HG02973 (cell line): ENCODE data around the gene NDST3.
"Not testable (repeated sequence)": the region's sequence is repeated elsewhere in the genome, so short reads cannot be mapped to it uniquely, and the experiment has no call there.

Experiments
- ATAC-seq: cut with Tn5 transposase; IDR thresholded peaks from one replicate; pipeline ENCODE4 v1.9.1; 2021; ENCODE audit warnings: moderate library complexity; ENCODE audit not compliant: unreplicated experiment

Gene NDST3

DNA sequence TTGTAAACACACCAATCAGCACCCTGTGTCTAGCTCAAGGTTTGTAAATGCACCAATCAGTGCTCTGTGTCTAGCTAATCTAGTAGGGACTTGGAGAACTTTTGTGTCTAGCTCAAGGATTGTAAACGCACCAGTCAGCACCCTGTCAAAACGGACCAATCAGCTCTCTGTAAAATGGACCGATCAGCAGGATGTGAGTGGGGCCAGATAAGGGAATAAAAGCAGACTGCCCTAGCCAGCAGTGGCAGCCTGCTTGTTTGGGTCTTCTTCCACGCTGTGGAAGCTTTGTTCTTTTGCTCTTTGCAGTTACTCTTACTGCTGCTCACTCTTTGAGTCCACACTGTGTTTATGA, 231.8 kb downstream of the NDST3 start:
- ATAC-seq = not testable (repeated sequence)

DNA sequence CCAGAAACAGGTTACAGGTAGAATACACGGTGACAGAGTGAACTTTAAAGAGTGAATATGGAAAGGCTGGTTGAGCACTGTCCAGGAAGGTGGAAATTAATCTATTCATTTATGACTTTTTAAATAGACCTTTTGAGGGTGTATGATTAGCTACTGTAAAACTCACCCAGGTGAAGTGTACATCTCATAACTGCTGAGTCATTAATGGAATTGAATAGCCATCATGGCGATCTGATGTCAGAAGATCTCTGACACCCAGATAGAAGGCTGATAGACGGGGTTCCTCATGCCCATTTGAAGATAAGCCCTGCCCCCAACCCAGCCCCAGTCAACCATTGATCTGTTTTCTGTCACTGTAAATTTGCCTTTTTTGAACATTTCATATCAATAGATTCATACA, 234.5 kb downstream of the NDST3 start:
- no peak for ATAC-seq

GRCh38 chr4:118270492-118270891, 236.2 kb downstream of the NDST3 start:
- ATAC-seq = peak; percentile 47

DNA sequence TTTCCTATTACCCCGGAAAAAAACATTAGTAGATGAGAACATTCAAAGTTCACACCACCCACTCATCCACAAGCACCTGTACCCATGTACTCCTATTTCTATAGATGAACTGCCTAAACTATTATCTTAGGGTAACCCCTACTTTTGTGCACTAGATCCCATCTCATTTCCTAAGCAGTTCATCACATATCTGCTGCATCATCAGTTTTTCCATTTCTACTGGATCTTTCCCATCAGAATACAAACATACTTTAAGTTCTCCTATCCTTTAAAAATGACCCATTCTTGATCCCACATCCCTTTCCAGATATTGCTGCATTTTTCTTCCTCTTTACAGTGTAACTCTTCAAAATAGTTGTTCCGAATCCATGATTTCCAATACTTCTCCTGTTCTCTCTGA, 237.5 kb downstream of the NDST3 start:
- ATAC-seq = no peak

- no peak for ATAC-seq
Observed at GRCh38 chr4:118273642-118274041, 239.4 kb downstream of the NDST3 start.

DNA sequence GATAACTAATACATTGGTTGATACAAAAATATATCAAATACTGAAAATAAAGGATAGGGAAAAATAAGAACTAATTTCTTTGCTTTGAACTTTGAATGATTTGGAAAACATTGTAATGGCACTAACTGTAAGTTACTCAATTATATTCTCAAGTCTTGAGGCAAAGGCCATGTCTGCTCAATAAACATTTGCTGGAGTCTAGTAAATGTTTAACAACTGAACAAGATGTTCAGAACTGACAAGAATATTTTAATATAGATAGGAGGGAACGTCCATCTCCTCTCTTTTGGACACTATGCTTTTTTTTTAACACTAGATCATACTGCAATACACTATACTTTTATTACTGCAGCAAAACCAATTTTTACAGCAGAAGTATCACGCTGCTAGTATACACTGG, 242.3 kb downstream of the NDST3 start:
- ATAC-seq = no peak

GRCh38 chr4:118277243-118277642, 243.0 kb downstream of the NDST3 start:
- no peak for ATAC-seq

- peak; percentile 89 for ATAC-seq
Observed at GRCh38 chr4:118278473-118279274, 244.4 kb downstream of the NDST3 start.

DNA sequence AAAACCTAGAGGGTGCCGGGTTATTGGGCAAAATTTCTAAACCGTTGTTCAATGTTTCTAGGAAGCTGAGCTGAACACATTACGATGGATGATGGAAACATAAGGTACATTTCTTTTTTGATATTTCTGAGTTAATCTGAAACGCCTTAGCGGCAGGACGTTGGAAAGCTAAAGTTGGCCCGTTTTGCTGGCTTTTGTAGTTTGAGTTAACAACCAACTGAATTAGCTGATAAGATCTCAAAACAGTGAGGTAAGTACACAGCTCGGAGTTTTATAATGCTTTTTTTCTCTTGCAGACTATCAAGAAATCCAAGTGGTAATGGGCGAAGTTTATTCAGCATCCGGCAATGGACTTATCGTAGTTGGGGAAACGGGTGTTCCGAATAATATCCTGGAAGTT, 245.0 kb downstream of the NDST3 start:
- no peak for ATAC-seq

GRCh38 chr4:118279920-118280432, 245.7 kb downstream of the NDST3 start:
- ATAC-seq = no peak

- peak; percentile 20 for ATAC-seq
Observed at GRCh38 chr4:118280501-118281218, 246.4 kb downstream of the NDST3 start.

GRCh38 chr4:118281611-118282442, 247.5 kb downstream of the NDST3 start:
- ATAC-seq = no peak

GRCh38 chr4:118282692-118283091, 248.4 kb downstream of the NDST3 start:
- ATAC-seq = no peak

GRCh38 chr4:118284169-118284568, 249.9 kb downstream of the NDST3 start:
- ATAC-seq = peak; percentile 64

GRCh38 chr4:118285931-118286330, 251.6 kb downstream of the NDST3 start:
- ATAC-seq = no peak

DNA sequence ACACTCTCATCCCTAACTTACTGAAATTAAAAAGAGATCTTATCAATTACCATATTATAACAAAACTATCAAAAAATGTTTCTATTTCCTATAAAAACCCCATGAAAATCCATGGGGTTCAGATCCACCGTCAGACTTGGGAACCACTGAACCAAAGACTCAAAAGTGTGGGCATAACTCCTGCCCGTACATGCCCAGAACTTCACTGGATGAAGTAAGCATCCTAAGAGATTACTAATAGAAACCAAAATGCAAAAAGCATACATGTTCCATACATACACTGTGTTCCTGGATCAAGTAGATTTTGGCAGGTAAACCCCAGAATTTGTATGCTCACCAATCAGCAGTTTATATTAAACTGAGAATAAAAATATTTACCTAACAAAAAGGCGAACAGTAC, 252.4 kb downstream of the NDST3 start:
- no peak for ATAC-seq

- ATAC-seq = no peak
Observed at GRCh38 chr4:118287711-118288451, 253.6 kb downstream of the NDST3 start.

DNA sequence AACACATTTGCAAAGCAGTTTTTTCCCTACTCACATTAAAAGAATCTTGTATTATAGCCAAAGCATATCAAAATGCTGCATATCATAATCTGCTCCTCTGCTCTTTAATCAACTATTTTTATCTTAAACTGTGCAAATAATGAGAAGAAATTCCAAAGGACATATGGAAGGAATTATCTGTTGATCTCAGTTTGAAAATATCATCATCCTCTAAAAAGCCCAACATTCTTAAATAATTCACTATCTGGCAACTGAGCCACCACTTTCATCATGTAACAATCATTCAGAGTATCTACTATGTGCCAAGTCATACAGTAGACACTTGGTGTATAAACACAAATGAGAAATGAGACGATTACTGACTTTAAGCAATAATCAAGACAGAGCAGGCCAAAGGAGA, 255.5 kb downstream of the NDST3 start:
- no peak for ATAC-seq

GRCh38 chr4:118290951-118291350, 256.7 kb downstream of the NDST3 start:
- no peak for ATAC-seq

DNA sequence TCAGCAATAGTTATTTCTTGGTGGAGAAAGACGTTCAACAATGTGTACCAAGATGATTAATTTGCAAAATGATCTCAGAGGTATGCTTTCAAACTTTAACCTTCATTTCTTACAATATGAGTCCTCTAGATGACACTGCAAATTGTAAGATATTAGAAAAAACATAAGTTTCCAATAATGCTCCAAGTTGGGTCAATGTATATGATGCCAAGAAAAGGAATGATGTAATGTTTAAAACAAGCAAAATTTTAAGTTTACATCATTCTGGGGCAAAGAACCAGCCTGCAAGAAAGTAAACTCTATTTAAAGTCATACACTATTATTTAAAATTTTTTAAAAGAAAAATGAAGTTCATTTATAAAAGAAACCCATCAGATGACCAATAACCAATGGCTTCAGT, 262.4 kb downstream of the NDST3 start:
- ATAC-seq = no peak

- not testable (repeated sequence) for ATAC-seq
Observed at GRCh38 chr4:118299619-118300018, 265.3 kb downstream of the NDST3 start.
